H9 (cell line): Measurements from ENCODE around the gene DNALI1. TPM values are rescaled to one million over a fixed set of nuclear protein-coding genes. Genes with fewer than 3 reads are reported as not detected.

Source experiments
- DNase-seq: peaks from one replicate; pipeline ENCODE4 v3.0.0-alpha.2; 2017
- H2AFZ ChIP-seq: one replicate; pipeline ENCODE4 v1.6.1; 2013; ENCODE audit warnings: mild to moderate bottlenecking, low read length, control low read depth, moderate library complexity
- H2AK5ac ChIP-seq: 2 replicates; pipeline ENCODE4 v1.6.1; 2013; ENCODE audit warnings: low read length, control low read depth, mixed read lengths; ENCODE audit not compliant: insufficient read length
- H2BK120ac ChIP-seq: one replicate; pipeline ENCODE4 v1.6.1; 2013; ENCODE audit warnings: low read depth, mild to moderate bottlenecking, low read length, control low read depth, inconsistent platforms; ENCODE audit not compliant: poor library complexity, severe bottlenecking
- H2BK12ac ChIP-seq: 2 replicates; pipeline ENCODE4 v1.6.1; 2013; ENCODE audit warnings: low read length, control low read depth, mixed read lengths, low read depth; ENCODE audit not compliant: insufficient read length
- H2BK15ac ChIP-seq: 2 replicates; pipeline ENCODE4 v1.6.1; 2013; ENCODE audit warnings: low read depth, low read length, control low read depth
- H2BK20ac ChIP-seq: one replicate; pipeline ENCODE4 v1.6.1; 2013; ENCODE audit warnings: low read depth, mild to moderate bottlenecking, low read length, control low read depth, inconsistent platforms; ENCODE audit not compliant: poor library complexity, severe bottlenecking
- H2BK5ac ChIP-seq: 2 replicates; pipeline ENCODE4 v1.6.1; 2013; ENCODE audit warnings: low read length, control low read depth, mixed read lengths; ENCODE audit not compliant: insufficient read length
- H3K14ac ChIP-seq: 2 replicates; pipeline ENCODE4 v1.6.1; 2013; ENCODE audit warnings: low read length, control low read depth; ENCODE audit not compliant: insufficient read depth
- H3K18ac ChIP-seq: 2 replicates; pipeline ENCODE4 v1.6.1; 2013; ENCODE audit warnings: low read depth, mild to moderate bottlenecking, mixed read lengths, low read length, control low read depth; ENCODE audit not compliant: insufficient read length
- H3K23ac ChIP-seq: 2 replicates; pipeline ENCODE4 v1.6.1; 2013; ENCODE audit warnings: low read length, control low read depth, mixed read lengths, low read depth; ENCODE audit not compliant: insufficient read length
- H3K23me2 ChIP-seq: 2 replicates; pipeline ENCODE4 v1.6.1; 2013; ENCODE audit warnings: low read depth, mild to moderate bottlenecking, mixed read lengths, low read length, control low read depth; ENCODE audit not compliant: insufficient read length, poor library complexity, severe bottlenecking
- H3K27ac ChIP-seq: 2 replicates; pipeline ENCODE4 v1.5.1; 2013; ENCODE audit warnings: low read length, control low read depth, mixed read lengths, low read depth; ENCODE audit not compliant: insufficient read length
- H3K27me3 ChIP-seq: 2 replicates; pipeline ENCODE4 v1.6.1; 2013; ENCODE audit warnings: low read length, control low read depth, inconsistent platforms; ENCODE audit not compliant: insufficient read depth
- H3K4ac ChIP-seq: 2 replicates; pipeline ENCODE4 v1.6.1; 2013; ENCODE audit warnings: low read depth, mild to moderate bottlenecking, control low read depth, inconsistent platforms, low read length, moderate library complexity
- H3K4me1 ChIP-seq: 2 replicates; pipeline ENCODE4 v1.6.1; 2013; ENCODE audit warnings: low read length, control low read depth, inconsistent platforms; ENCODE audit not compliant: insufficient read depth
- H3K4me2 ChIP-seq: 2 replicates; pipeline ENCODE4 v1.6.1; 2013; ENCODE audit warnings: low read length, control low read depth, mixed read lengths; ENCODE audit not compliant: insufficient read length, insufficient read depth
- H3K56ac ChIP-seq: 2 replicates; pipeline ENCODE4 v1.6.1; 2013; ENCODE audit warnings: low read depth, mild to moderate bottlenecking, mixed read lengths, low read length, control low read depth; ENCODE audit not compliant: insufficient read length
- H3K79me1 ChIP-seq: 2 replicates; pipeline ENCODE4 v1.6.1; 2013; ENCODE audit warnings: low read depth, mild to moderate bottlenecking, moderate library complexity, low read length, control low read depth, inconsistent platforms; ENCODE audit not compliant: insufficient read depth, poor library complexity, severe bottlenecking
- H3K79me2 ChIP-seq: 2 replicates; pipeline ENCODE4 v1.6.1; 2013; ENCODE audit warnings: low read length, control low read depth, inconsistent platforms; ENCODE audit not compliant: insufficient read depth
- H3K9ac ChIP-seq: 2 replicates; pipeline ENCODE4 v1.6.1; 2013; ENCODE audit warnings: low read length, control low read depth, mixed read lengths; ENCODE audit not compliant: insufficient read length; ENCODE audit errors: extremely low read depth
- H3K9me3 ChIP-seq: one replicate; pipeline ENCODE4 v1.6.1; 2013; ENCODE audit warnings: low read depth, low read length, inconsistent platforms; ENCODE audit not compliant: control insufficient read depth
- H3T11ph ChIP-seq: one replicate; pipeline ENCODE4 v1.6.1; 2013; ENCODE audit warnings: mild to moderate bottlenecking, low read length, control low read depth, inconsistent platforms
- H4K20me1 ChIP-seq: one replicate; pipeline ENCODE4 v1.6.1; 2013; ENCODE audit not compliant: control insufficient read depth, insufficient read length, insufficient read depth
- H4K5ac ChIP-seq: 2 replicates; pipeline ENCODE4 v1.6.1; 2013; ENCODE audit warnings: low read depth, mild to moderate bottlenecking, mixed read lengths, low read length, control low read depth; ENCODE audit not compliant: insufficient read length
- H4K8ac ChIP-seq: replicated peaks from 2 replicates; pipeline ENCODE4 v1.6.1; 2013; ENCODE audit warnings: low read length, control low read depth, mixed read lengths, low read depth; ENCODE audit not compliant: insufficient read length
- H4K91ac ChIP-seq: 2 replicates; pipeline ENCODE4 v1.6.1; 2013; ENCODE audit warnings: low read depth, mild to moderate bottlenecking, moderate library complexity, mixed read lengths, low read length, control low read depth; ENCODE audit not compliant: insufficient read length
- H3K27ac Mint-ChIP-seq, 3 experiments: 2 replicates in 2 of 3; 3 replicates in 1 of 3; pipeline ENCODE4 v1.8.0; 2020 to 2021; ENCODE audit warnings: mixed read lengths in 3 of 3, mild to moderate bottlenecking in 1 of 3, moderate library complexity in 1 of 3
- H3K27me3 Mint-ChIP-seq: 2 replicates; pipeline ENCODE4 v1.8.0; 2021; ENCODE audit warnings: low read depth, mild to moderate bottlenecking, moderate library complexity, mixed read lengths
- H3K36me3 Mint-ChIP-seq, 3 experiments: 2 replicates in 2 of 3; 3 replicates in 1 of 3; pipeline ENCODE4 v1.8.0; 2020 to 2021; ENCODE audit warnings: low read depth in 3 of 3, mixed read lengths in 3 of 3; ENCODE audit not compliant: insufficient read depth in 1 of 3
- H3K4me1 Mint-ChIP-seq, 2 experiments: 2 replicates each; pipeline ENCODE4 v1.8.0; 2020; ENCODE audit warnings: mixed read lengths in 2 of 2
- H3K4me3 Mint-ChIP-seq, 2 experiments: 2 replicates in 1 of 2; 3 replicates in 1 of 2; pipeline ENCODE4 v1.8.0; 2020 to 2021; ENCODE audit warnings: mild to moderate bottlenecking in 2 of 2, mixed read lengths in 2 of 2, moderate library complexity in 1 of 2
- H3K9me3 Mint-ChIP-seq, 2 experiments: 2 replicates in 1 of 2; 3 replicates in 1 of 2; pipeline ENCODE4 v1.8.0; 2020; ENCODE audit warnings: mild to moderate bottlenecking in 2 of 2, mixed read lengths in 2 of 2, moderate library complexity in 1 of 2
- whole genome bisulfite sequencing: extraction: QIAGEN DNeasy Blood & Tissue Kit; methylation state at CpG from one replicate; pipeline ENCODE4 v1.1.7; 2013; ENCODE audit warnings: missing lambda C conversion rate, low lambda C conversion rate, mixed read lengths; ENCODE audit not compliant: insufficient read length; ENCODE audit errors: extremely low coverage; 5-methylcytosine and 5-hydroxymethylcytosine counted together
- total RNA-seq: library from RNA; stranded (reverse); gene quantifications from 2 replicates; pipeline ENCODE4 v1.2.1, GENCODE V29; 2021
- TF ChIP-seq, protein P1 (sequence below): fragments of 200-600 bp; sonication (generic); conservative IDR thresholded peaks from 3 replicates; pipeline ENCODE4 v1.8.0; 2021; ENCODE audit warnings: antibody characterized with exemption, mild to moderate bottlenecking

DNALI1 gene
- total RNA-seq, 1 experiment from 2014 or later, result 18.0 TPM

DNA sequence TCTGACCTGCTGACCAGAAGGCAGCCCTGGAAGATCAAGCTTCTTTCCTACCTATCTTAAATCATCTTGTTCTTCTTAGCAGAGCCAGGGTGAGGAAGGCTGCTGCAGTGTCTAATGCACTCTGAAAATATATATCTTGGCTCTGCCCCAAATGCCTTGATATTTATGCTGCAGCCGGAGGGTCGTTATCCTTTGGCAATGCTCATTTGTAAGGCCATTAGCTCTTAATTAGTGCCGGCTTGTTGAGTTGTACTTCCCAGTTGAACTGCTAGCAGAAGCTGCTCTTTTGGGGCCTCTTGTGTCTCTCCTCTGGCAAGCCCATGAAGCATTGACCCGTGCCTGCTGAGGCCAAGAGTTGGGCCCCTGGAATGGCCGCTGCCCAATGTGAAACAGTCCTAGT, 43.2 kb downstream of the DNALI1 start:
- Histone ChIP-seq H3K27ac (no peak overlapping the region), H3K14ac (no peak overlapping the region), H3K56ac (no peak overlapping the region), H2AFZ (no peak overlapping the region), H3K18ac (no peak overlapping the region), H3K23ac (no peak overlapping the region), H4K5ac (no peak overlapping the region), H4K20me1 (no peaks in the 10 kb centered on the region), H4K8ac (no peak overlapping the region), H2BK120ac (no peak overlapping the region), H3K9me3 (no peaks in the 10 kb centered on the region), H3K4ac (no peak overlapping the region), H4K91ac (no peak overlapping the region), H3K23me2 (peaks cover 6% of the 10 kb centered on the region), H2BK5ac (no peak overlapping the region), H2AK5ac (no peak overlapping the region), H3T11ph (no peak overlapping the region), H3K4me1 (no peaks in the 10 kb centered on the region; the same call in 1 of the 2 replicates), H2BK20ac (no peak overlapping the region), H3K79me2 (peaks cover 7% of the 10 kb centered on the region; the same call in 1 of the 2 replicates), H2BK15ac (no peak overlapping the region), H3K4me2 (no peak overlapping the region), H2BK12ac (no peak overlapping the region), H3K27me3 (no peaks in the 10 kb centered on the region), H3K9ac (no peak overlapping the region), H3K79me1 (no peaks in the 10 kb centered on the region)
- Mint-ChIP-seq H3K4me1 (peaks cover 5 to 13% of the 10 kb centered on the region in 2 experiments; a peak in 2 of 4 replicates), H3K4me3 (no peak overlapping the region), H3K27me3 (peaks cover 31% of the 10 kb centered on the region), H3K9me3 (peaks cover 0 to 3% of the 10 kb centered on the region in 2 experiments; a peak in 1 of 5 replicates), H3K36me3 (peaks cover 0 to 4% (median 3%) of the 10 kb centered on the region in 3 experiments; a peak in 2 of 7 replicates), H3K27ac (no peak overlapping the region)
- TF ChIP-seq, protein P1, sequence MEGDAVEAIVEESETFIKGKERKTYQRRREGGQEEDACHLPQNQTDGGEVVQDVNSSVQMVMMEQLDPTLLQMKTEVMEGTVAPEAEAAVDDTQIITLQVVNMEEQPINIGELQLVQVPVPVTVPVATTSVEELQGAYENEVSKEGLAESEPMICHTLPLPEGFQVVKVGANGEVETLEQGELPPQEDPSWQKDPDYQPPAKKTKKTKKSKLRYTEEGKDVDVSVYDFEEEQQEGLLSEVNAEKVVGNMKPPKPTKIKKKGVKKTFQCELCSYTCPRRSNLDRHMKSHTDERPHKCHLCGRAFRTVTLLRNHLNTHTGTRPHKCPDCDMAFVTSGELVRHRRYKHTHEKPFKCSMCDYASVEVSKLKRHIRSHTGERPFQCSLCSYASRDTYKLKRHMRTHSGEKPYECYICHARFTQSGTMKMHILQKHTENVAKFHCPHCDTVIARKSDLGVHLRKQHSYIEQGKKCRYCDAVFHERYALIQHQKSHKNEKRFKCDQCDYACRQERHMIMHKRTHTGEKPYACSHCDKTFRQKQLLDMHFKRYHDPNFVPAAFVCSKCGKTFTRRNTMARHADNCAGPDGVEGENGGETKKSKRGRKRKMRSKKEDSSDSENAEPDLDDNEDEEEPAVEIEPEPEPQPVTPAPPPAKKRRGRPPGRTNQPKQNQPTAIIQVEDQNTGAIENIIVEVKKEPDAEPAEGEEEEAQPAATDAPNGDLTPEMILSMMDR, result no peak
- DNase-seq, result no peak
- no CpG with 5 or more reads among the region's 5 CpGs for WGBS
